Measurements from ENCODE around the gene F2R. TPM values are rescaled to one million over a fixed set of nuclear protein-coding genes. Genes with fewer than 3 reads are reported as not detected.

The F2R gene
- total and polyA plus RNA-seq, 2 experiments from 2014 or later, result 15.0 to 26.0 TPM

DNA sequence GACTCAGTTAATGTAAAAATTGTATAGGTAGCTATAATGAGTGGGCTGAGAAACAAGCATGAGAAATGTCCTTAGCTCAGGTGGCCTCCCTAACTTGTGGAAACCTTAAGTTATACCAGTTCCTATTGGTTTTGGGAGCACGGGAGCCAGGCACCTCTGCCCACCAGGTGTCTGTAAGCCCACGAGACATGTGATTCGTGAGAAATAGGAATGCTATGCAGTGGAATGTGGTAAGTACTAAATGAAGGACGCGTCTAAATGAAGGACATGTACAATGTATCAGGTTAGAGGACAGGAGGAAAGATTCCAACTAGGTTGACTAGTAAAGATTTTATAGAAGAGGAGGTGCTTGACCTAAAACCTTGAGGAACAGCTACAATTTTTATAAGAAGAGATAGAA, 46.7 kb upstream of the F2R start (continued):
- TF ChIP-seq ZNF462 (CRISPR knock-in tag; IDR thresholded peaks at IDR 0.05), result no peak
- TF ChIP-seq JUNB (IDR thresholded peaks at IDR 0.05; ENCODE audit: unreplicated experiment), result no peak
- TF ChIP-seq CREB1 (CRISPR knock-in tag; IDR thresholded peaks at IDR 0.05; ENCODE audit: low read depth), result no peak

GRCh38 chr5:76670508-76670907, 45.4 kb upstream of the F2R start:
- Histone ChIP-seq H2AFZ (no peak overlapping the region), H3K27ac (ENCODE audit: low read depth) (no peak overlapping the region), H3F3A (replicated peaks; ENCODE audit: low read depth) (no peaks in the 10 kb centered on the region), H3K9me2 (ENCODE audit: insufficient read depth) (no peaks in the 10 kb centered on the region; the same call in 1 of the 2 replicates), H3K4me3 (no peak overlapping the region), H3K4me2 (no peak overlapping the region), H3K36me3 (ENCODE audit: insufficient read depth) (no peaks in the 10 kb centered on the region), H4K20me1 (replicated peaks; ENCODE audit: insufficient read depth) (no peaks in the 10 kb centered on the region), H3K4me1 (ENCODE audit: insufficient read depth) (no peaks in the 10 kb centered on the region), H3K79me2 (replicated peaks; ENCODE audit: insufficient read depth) (no peaks in the 10 kb centered on the region), H3K27me3 (ENCODE audit: insufficient read depth) (no peaks in the 10 kb centered on the region)
- Mint-ChIP-seq H3K27me3 (ENCODE audit: insufficient read depth, low read depth, poor library complexity) (peaks cover 3% of the 10 kb centered on the region), H3K4me1 (no peaks in the 10 kb centered on the region), H3K27ac (no peak overlapping the region), H3K36me3 (ENCODE audit: low read depth) (peaks cover 19% of the 10 kb centered on the region), H3K9me3 (no peaks in the 10 kb centered on the region), H3K4me3 (no peak overlapping the region)
- DNase-seq (ENCODE audit: low spot score), result no peak
- no peak for TF ChIP-seq POLR2AphosphoS5 (IDR thresholded peaks at IDR 0.05; ENCODE audit: low read depth)
- TF ChIP-seq JUNB (IDR thresholded peaks at IDR 0.05; ENCODE audit: unreplicated experiment), result no peak
- no peak for TF ChIP-seq ZNF114 (CRISPR knock-in tag; IDR thresholded peaks at IDR 0.05)
- TF ChIP-seq ZNF331 (CRISPR knock-in tag; IDR thresholded peaks at IDR 0.05; ENCODE audit: low read depth), result no peak
- no peak for TF ChIP-seq EZH2 (IDR thresholded peaks at IDR 0.05; ENCODE audit: low read depth, unreplicated experiment)
- no peak for TF ChIP-seq NANOG (IDR thresholded peaks at IDR 0.05; ENCODE audit: borderline replicate concordance)
- ATAC-seq, result no peak
